Activated gamma-delta T cell treated with Interleukin-2 at 50 U/mL for 16 hours (primary cell): ENCODE results near the gene UCK2.

Experiments used
- DNase-seq: peaks from one replicate; pipeline ENCODE4 v3.0.0-alpha.2; 2020

The UCK2 gene

GRCh38 chr1:165856606-165857005 is 29.2 kb downstream of the UCK2 start:
- no peak for DNase-seq

- no peak for DNase-seq
These were observed 29.8 kb downstream of the UCK2 start for GRCh38 chr1:165857046-165857801.

- no peak for DNase-seq
These were observed 31.0 kb downstream of the UCK2 start for GRCh38 chr1:165858364-165858823.

DNA sequence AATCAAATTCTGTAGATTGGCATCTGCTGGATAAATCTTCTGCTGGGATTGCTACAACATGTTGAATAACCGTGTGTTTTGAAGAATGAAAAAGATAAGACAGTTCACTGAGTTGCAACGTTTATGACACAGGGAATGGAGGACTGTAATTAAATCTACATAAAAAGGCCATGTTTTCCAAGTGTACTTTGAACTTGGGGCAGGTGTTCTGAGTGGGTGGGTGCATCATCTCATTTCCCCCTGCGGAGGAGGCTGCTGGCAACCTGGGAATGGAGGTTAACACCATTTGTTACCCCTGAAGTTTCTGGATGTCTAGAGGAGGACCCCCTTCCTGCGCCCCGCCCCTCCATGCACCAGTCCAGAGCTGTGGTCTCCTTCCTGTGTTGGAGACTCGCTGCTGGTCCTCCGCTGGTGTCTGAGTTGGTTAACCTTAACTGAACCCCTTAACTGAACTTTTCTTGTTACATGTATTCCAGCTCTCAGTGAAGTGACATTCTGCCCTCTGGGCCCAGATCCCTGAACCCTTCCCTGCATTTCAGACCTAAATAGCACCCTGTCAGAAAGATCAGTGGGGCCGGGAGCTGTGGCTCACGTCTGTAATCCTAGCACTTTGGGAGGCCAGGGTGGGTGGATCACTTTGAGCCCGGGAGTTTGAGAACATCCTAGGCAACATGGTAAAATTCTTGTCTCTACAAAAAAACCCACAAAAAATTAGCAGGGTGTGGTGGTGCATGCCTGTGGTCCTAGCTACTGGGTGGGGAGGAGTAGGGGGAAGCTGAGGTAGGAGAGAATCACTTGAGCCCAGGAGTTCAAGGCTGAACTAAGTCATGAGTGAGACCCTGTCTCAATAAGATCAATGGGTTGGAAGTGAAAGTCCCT is 31.8 kb downstream of the UCK2 start:
- no peak for DNase-seq

- DNase-seq, result no peak
These were observed 32.7 kb downstream of the UCK2 start for GRCh38 chr1:165860065-165860464.

DNA sequence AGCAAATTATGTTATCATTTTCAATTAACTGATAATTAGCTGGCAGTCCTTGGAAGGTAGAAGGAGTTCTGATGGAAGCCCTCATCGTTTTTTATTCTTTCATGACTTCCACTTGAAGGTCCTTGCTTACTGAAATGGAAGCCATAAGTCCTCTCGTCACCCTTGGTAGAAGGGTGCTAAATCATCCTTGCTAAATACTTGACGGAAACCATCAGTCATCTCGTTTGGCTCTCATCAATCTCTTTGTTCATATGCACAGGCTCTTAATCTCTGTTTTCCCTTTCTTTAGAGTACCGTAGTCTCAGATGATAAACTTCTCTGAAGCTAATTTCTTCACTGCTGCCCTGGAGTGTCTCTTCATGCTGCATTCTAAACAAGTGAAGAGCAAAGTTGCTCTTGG is 34.5 kb downstream of the UCK2 start:
- no peak for DNase-seq

DNA sequence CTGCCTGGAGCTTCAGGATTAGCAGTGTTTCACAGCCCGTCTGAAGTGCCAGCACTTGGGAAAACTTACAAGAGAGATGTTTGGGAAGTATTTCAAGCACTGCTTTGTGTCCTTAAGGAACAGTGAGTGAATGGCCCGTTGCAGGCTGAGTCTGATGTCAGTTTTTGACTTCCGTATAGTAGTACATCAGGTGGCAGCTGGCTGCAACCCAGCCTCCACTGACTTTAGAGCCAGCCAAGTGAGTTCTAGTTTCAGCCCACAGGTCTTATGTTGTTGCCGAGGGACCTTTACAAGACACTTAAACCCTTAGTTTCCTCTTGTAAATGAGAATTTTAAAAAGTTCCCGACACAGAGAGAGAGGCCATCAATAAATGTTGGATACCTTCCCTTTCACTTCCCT is 35.0 kb downstream of the UCK2 start:
- no peak for DNase-seq

DNA sequence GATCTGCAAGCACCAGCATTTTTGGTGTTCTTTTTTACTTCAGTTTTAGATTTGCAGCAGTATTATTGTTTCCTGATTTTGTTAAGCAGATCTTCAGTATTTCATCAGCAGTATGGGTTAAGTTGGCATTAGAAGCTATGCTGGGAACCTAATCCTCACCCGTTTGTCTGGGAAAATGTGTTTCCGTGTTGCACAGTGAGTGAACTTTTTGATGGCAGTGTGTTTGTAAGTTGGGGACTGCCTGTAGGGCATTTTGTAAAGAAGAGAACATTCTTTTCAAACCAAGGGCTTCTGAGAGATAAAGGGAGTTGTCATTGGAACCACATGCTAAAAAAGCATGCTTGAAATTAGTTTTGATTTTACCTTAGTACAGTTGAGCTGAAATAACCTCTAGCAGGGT is 35.9 kb downstream of the UCK2 start:
- DNase-seq, result no peak

GRCh38 chr1:165865633-165866340 is 38.4 kb downstream of the UCK2 start:
- DNase-seq, result no peak

- DNase-seq, result no peak
These were observed 41.9 kb downstream of the UCK2 start for GRCh38 chr1:165869343-165869742.

DNA sequence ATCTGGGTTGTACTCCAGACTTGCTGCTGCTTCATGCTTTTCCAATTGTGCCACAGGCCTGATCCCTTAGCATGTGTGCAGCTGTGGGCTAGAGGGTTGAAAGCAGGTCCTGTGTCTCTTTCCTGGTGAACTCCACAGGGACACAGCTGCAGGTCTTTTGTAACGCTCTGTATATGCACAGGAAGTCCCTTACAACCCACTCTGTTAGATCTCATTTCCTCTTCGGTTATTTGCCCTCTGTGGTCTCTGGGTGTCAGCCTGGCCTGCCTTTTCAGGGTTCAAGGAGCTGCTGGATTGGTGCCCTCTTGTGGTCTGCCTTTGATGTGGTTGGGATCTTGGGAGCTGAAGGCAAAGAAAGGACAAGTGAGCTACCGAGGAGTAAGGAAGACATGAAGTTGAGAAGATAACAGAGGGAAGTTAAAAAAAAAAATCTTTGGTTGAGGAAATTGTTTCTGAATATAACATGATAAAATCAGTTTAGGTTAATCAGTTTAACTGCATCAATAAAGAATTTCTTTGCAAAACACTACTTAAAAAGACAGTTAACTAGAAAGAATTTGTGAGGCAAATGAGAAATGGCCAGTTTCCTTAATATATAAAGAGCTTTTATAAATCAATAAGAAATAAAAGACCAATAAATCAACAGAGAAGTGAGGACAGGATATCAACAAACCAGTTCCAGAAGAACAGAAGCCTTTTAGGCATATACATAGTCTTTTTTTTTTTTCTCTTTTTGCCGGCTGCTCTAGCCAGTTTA is 44.1 kb downstream of the UCK2 start:
- DNase-seq, result peak; percentile 61

DNA sequence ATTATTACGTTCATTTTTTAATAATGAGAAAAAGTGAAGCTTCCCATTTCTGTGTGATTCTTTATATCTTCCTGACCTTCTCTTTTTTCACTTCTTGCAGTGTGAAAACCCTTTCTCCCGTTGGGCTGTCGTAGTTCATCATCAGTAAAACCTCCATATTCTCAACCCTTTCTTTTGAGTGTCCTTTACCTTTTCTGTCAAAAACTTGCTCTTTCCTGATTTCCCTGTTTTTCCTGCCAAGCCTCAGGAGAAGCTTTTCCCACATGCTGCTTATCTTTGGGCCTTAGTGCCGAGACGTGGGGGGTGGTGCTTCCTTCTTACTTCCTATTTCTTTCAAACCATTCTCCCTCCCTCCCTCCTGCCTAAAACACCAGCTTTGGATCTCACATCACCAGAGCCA is 46.1 kb downstream of the UCK2 start:
- no peak for DNase-seq

DNA sequence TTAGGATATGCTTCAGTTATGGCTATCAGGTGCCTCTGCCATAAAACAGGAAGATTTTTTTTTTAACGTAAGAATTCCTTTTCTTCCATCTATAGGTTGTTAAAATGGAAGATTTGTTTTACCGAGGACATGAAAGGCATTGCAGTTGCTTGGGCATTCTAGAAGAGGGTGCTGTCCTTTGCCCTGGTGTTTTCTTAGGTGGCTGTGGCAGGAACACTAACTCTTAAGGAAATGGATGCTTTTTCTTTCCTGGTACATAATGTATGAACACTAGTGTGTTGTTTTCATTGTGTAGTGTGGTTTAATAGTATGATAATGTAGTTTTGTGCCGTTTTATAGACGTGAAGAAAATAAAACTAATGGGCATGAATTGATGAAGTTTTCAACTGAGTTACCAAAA is 47.2 kb downstream of the UCK2 start:
- DNase-seq, result no peak

DNA sequence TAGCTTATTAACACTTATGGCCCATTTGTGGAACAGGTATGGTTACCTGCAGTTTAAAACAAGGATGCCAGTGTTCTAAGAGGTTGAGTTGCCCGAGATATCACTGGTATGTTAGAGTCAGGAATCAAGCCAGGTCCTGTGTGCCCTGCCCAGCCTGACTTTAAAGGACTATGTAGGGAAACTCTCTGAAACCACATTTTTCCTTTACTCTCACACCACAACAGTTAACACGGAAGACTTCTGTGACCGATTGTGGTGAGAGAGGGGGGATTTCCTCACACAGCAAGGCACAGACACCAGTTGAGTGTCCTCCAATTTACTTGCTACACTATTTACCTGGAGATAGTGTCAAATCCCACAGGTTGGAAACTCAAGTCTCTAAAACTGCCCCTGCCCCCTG is 47.8 kb downstream of the UCK2 start:
- DNase-seq, result no peak

DNA sequence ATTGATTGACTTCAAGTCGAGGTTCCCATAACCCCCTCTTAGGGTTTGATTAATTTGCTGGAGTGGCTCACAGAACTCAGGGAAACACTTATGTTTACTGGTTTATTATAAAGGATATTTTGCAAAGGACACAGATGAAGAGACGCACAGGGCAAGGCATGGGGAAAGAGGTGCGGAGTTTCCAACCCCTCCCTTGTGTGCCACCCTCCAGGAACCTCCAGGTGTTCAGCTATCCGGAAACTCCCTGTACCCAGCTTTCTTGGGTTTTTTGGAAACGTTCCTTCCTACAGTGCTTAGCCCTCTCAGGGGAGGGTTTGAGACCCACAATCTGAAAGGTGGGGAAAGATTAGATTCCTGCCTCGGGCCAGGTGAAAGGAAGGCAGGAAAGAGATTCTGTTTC is 48.2 kb downstream of the UCK2 start:
- no peak for DNase-seq

GRCh38 chr1:165876121-165876520 is 48.7 kb downstream of the UCK2 start:
- DNase-seq, result no peak

DNA sequence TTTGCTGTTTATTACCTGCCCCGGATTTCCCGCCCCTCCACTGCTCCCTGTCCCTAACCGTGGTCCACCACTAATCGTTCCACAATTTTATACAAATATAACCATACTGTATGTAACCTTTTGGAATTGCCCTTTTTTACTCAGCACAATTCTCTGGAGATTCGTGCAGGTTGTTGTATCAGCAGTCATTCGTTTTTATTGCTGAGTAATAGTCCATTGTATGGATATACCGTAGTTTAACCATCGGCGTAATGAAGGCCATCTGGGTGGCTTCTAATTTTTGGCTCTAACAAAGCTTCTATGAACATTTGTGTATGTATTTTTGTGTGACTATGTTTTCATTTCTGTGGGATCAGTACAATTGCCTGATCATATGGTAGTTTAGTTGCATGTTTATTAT is 50.0 kb downstream of the UCK2 start:
- no peak for DNase-seq

DNA sequence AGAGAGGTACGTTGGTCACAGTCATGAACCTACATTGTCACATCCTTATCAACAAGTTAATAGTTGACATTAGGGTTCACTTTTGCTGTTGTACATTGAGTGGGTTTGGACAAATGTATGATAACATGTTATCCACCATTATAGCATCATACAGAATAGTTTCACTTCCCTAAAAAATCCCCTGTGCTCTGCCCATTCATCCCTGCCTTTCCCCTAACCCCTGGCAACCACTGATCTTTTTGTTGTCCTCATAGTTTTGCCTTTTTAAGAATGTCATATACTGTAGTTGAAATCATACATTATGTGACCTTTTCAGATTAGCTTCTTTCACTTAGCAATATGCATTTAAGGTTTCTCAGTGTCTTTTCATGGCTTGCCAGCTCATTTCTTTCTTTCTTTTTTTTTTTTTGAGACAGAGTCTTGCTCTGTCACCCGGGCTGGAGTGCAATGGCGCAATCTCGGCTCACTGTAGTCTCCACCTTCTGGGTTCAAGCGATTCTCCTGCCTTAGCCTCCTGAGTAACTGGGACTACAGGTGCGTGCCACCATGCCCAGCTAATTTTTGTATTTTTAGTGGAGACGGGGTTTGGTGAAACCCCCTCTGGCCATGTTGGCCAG is 50.6 kb downstream of the UCK2 start:
- no peak for DNase-seq

- DNase-seq, result no peak
These were observed 52.5 kb downstream of the UCK2 start for GRCh38 chr1:165879946-165880345.

- no peak for DNase-seq
These were observed 53.6 kb downstream of the UCK2 start for GRCh38 chr1:165880993-165881392.

DNA sequence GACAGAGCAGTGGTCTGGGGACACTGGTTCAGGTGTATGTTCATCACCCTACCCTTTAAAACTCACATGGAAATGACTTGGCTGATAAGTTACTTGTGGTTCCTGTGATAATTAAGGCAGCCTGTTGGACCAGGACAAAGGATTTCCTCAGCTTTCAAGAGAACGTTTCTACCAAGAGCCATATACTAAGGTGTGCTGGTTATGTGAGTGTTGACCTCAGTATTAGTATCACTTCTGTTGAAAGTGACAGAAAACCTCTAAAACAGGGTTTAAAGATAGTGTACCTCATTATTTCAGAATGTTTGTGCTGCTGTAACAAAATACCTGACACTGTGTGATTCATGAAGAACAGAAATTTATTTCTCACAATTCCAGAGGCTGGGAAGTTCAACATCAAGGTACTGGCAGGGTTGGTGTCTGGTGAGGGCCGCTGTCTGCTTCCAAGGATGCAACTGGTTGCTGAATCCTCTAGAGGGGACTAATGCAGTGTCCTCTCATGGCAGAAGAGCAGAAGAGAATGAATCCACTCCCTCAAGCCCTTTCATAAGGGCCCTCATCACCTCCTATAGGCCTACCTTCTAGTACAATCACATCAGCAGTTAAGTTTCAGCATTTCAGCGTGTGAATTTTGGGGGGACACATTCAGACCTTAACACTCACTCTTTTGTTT is 54.9 kb downstream of the UCK2 start:
- DNase-seq, result no peak

DNA sequence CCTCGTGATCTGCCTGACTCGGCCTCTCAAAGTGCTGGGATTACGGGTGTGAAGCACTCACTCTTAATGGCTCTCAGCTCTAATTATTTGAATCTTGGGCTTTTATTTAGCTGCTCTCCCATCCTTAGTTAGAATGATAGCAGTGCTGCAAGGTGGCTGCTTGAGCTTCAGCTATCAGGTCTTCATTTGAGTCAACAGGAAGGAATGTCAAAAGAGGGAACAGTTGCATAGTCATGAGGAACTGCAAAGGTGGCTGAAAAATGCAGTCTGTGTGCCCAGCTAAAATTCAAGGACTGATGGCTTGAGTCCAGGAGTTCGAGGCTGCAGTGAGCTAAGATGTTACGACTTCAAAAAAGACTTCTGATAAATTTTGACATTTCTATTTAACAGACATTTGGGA is 55.6 kb downstream of the UCK2 start:
- DNase-seq, result no peak
